A549 treated with dexamethasone at 1 μM for 4 hours (cell line): ENCODE results near the gene NUAK1. TPM values are rescaled to one million over a fixed set of nuclear protein-coding genes. Genes with fewer than 3 reads are reported as not detected.

Source experiments
- total RNA-seq: library from RNA; stranded (reverse); fragments of 200-300 nt; extraction: Qiagen RNA extraction; gene quantifications from 5 replicates; pipeline ENCODE4 v1.2.3, GENCODE V29; 2022

NUAK1 gene
- 4.7 to 5.8 TPM (median 5.5 TPM) in 5 replicates for total RNA-seq

GRCh38 chr12:106138633-106139421 is at the start of gene NUAK1:
TSS of gene NUAK1 (minus strand) at chr12:106138954. CDS start at chr12:106138653, 301 bp downstream.

Other genes with a start within 250 kb of the NUAK1 start
- 70.7 to 88.6 TPM (median 85.5 TPM) in 5 replicates for gene CKAP4, start 109.1 kb upstream of the NUAK1 start, total RNA-seq
- gene TCP11L2, start 163.8 kb upstream of the NUAK1 start, total RNA-seq: 1.7 to 3.1 TPM (median 2.1 TPM) in 5 replicates
- 5.5 to 5.9 TPM (median 5.5 TPM) in 5 replicates for gene POLR3B, start 218.8 kb upstream of the NUAK1 start, total RNA-seq